GM19043 (cell line): ENCODE data around the gene MRGPRF.

Experiments used
- ATAC-seq: cut with Tn5 transposase; IDR thresholded peaks from one replicate; pipeline ENCODE4 v1.9.1; 2021; ENCODE audit warnings: low read depth; ENCODE audit not compliant: unreplicated experiment

Gene MRGPRF

DNA sequence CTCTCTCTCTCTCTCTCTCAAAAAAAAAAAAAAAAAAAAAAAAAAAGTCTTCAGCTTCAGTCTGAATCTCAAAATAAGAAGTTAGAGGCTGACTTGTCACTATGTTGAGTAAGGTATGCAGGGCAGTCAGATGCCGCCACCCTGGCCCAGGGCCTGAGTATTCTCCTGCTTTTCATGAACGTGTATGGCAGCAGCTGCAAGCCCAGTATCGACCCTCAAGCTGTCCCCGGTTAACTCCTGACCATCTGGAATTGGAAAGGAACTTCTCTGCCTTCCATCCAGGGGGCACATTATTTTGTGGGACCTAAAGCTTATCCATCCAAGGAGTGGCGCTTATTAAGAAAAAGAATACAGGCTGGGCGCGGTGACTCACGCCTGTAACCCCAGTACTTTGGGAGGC is 43.7 kb downstream of the MRGPRF start:
- ATAC-seq, result no peak

DNA sequence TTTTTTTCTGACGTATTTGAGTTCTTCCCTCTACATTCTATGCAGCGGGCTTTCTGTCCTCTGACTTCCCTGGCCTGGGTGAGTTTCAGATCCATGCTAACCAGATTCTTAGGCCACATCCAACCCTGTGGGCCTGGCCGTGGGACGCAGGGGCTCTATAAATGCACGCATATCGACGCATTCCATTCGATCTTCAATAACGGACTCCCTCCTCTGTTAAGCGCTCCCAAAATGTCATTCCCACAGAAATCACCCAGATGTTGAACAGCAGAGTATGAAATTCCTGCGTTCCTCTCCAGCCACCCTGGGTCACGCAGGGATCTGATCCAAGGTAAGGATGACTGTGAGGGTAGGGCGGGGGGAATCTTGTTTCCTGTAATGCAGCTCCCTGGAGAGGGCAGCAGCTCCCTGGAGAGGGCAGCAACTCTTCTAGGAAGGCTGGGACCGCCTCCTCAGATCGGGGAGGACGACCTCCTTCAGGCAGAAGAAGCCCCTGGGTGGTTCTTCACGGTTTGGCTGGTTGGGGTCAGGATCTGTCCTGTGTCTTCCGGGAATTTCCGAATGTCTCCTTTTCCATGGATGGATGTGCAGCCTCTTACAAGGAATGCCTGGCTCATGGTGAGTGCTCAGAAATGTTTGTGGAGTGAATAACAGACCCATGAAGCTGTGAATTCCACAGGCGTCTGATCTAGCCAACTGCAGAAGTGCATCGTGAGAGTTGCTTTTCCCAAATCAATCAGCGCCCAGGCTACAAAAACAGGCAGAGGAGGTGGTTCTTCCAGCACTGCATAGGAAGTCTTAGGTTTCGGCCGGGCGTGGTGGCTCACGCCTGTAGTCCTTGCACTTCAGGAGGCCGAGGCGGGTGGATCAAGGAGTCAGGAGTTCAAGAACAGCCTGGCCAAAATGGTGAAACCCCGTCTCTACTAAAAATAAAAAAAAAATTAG is 44.5 kb downstream of the MRGPRF start:
- no peak for ATAC-seq

DNA sequence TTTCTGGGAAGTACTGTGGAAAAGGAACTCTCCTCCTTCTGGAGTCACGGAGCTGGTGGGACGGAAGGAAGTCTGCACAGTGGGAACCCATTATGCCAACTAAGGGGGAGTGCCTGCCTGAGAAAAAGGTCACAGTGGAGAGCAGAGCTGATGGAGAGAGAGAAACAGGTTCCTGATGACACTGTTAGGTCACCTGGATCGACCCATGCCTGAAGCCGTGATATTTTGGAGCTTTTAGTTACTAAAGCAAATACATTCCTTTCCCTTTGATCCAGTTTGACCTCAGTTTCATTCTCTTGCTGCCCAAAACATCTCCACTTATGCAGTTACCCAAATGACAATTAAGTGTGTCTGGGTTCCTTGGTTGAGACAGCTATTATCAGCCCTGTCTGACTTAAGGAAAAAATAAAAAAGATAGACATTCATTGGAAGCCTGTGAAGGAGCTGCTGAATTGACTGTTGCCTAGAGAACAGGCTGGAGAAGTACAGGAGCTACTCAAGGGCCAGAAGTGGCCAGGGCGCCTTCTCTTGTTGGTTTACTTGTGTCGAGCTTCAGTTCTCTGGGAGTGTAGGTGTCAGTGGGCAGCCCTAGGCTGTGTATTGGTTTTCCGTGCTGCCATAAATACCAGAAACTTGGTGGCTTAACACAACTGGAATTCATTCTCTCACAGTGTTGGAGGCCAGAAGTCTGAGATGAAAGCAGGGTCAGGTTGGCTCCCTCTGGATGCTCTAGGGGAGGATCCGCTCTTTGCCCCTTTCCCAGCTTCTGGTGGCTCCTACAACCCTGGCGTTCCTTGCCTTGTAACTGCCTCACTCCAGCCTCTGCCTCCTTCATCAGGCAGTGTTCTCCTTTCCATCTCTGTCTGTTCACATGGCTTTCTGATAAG is 45.9 kb downstream of the MRGPRF start:
- no peak for ATAC-seq

DNA sequence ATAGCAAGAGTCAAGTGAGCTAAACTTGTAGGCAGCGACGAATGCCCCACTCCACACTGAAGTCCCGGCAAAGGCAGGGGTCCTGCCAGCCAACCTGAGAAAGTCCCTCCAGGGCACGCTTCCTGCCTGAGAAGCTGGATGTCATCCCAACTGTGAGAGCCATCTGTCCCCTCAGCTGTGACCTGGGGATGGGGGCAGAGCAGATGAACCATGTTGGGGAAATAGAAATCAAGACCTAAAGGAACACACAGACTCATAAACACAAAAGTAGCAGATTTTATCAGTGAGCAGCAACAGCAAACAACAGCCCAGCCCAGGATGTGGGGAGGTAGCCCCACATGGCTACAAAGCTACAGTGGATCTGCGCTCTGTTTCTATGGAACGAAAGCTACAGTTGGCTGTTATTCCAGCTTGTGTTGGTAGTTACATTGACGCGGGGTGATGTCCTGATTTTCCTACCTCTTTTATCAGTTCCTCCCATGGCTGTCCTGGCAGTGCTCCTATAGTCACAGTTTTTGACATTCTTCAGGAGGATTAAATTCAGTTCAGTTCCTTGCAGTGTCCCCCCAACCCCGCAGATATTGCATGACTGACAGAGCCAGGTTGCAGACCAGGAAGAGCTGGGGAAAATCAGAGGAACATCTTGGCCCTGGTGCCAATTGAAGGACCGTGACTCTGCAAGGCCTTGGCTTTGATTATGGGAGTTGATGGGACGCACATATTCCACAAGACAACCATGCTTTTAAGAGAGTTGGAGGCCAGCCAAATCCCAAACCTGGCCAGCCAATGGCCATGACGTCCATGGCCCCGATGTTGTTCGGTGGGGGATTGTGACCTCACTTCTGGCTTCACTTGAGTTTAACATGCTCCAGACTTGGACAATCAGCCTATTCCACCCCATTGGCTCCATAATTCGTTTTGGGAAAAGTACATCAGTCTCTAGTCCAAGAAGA is 46.9 kb downstream of the MRGPRF start:
- ATAC-seq, result no peak

DNA sequence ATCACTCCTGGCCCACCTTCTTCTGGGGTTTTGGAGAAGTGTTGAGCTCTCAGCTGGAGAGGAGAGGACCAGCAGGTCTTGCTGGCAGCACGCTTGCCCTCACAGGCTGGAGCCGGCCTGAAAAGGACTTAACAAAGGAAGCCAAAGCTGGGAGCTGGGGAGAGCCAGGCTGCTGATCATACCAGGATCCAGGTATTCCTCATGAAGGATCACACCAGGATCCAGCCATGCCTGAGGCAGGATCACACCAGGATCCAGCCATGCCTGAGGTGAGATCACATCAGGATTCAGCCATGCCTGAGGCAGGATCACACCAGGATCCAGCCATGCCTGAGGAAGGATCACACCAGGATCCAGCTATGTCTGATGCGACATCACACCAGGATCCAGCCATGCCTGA is 49.3 kb downstream of the MRGPRF start:
- no peak for ATAC-seq

DNA sequence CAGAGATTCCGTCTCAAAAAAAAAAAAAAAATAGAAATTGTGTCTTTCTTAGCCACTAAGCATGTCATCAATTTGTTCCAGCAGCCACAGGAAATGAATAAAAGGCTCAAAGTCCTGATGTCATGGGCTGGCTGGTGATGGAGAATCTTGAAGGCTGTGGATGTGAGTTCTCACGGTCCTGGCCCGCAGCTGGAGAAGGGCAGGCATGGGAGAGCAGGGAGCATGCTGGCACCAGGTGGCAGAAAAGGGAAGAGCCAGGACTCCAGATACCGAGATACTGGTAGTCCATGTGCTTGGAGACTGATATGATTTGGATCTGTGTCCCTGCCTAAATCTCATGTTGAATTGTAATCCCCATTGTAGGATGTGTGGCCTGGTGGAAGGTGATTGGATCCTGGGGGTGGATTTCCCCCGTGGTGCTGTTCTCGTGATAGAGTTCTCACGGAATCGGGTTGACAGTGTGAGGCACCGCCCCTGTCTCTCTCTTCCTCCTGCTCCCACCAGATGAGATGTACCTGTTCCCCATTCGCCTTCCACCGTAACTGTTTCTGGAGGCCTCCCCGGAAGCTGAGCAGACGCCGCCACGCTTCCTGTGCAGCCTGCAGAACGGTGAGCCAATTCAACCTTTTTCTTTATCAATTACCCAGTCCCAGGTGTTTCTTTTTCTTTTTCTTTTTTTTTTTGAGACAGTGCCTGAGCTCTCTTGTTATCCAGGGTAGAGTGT is 50.4 kb downstream of the MRGPRF start:
- no peak for ATAC-seq

DNA sequence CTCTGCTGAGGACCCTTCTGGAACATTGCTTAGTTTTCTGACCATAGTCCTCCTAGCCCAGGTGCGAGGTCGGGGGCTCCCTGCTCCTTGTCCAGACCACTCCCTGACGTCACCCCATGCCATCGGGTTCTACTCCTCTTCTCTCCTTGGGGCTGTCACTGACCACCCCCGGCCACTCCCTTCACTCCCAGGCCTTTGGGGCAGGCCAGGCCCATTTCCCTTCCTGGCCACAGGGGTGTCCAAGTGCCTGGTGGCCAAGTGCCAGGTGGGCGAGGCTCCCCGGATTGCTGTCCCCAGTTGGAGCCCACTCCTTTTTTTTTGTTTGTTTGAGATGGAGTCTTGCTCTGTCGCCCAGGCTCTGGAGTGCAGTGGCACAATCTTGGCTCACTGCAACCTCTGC is 51.8 kb downstream of the MRGPRF start:
- no peak for ATAC-seq

DNA sequence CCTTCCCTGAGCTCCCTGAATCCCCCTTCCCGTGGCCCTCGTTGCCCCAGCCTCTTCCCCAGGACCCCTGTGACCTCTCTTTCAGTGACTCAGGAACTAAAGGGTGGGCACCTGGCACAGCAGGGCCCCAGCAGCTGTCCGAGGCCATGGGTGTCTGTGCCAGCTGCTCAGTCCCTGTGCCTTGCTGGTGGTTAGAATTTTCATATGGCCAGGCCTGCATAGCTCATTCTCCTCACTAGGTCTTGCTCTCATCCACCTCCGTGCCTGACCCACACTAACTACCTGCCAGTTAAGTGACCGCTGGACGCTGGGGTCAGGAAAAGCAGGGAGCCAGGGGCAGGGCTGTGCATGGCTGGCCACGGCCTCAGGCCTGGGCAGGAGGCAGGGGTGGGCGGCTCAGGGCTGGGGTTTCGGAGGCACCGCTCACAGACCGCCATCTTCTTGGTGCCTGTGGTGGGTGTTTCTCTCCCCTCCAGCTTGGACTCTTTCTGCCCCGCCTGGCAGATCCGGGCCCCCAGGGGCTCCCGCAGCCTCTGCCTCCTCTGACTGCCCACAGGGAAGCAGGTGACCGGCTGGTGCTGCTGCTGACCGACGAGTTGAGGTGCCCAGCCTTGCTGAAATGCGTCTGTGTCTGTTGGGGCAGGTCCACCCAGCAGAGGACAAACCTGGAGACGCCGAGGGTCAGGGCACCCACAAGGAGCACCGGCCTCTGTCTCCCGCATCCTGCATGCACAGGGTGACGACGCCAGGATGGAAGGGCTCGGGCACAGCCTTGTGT is 52.6 kb downstream of the MRGPRF start:
- ATAC-seq, result no peak

DNA sequence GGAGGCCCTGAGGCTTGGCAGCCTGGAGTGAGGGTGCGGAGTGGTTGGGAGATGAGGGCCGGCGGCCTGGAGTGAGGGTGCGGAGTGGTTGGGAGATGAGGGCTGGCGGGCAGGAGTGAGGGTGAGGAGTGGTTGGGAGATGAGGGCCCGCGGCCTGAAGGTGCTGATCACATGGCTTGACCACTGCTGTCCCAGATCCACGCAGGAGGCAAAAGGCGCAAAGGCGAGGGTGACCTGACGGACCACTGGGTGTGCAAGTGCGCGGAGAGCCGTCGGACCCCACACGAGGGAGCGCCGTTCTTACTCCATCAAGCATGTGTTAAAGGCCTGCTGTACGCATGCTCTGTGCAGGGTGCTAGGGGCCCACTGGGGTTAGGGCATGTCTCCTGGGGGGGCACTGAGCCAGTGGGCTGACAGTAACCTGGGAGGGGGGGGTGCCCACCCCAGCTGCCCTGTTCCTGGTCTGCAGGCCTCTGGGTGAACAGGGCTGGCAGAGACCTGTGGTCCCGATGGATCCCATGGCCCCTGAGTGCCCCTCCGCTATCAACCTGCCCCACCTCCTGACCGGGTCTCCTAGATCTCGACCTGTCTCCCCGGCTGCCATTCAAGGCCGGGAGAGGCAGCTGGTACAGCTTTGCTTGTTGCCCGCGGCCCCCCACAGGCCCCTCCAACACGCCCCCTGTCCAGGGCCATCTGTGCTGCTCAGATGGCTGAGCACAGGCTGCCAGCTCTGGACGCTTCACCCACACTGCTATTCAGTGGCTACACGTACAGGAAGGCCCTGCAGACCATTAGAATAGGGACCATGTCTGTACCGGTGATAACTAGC is 53.4 kb downstream of the MRGPRF start:
- no peak for ATAC-seq

DNA sequence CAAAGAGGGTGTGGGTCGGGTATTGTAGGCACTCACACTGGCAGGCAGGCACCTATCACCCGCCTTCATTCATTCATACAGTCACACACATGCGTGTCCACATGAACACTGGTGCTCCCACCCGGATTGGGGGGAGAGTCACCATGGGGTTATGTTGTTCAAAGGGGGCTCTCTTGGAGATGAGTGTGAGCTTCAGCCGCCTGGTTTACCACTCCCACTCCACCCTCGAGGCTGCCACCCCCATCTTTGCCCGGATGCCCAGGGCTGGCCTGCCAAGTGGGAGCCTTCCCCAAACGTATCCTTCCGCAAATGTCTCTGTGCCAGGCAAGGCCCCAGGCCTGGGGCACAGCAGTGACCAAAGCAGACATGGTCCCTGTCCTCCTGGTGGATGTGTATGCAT is 54.8 kb downstream of the MRGPRF start:
- no peak for ATAC-seq

DNA sequence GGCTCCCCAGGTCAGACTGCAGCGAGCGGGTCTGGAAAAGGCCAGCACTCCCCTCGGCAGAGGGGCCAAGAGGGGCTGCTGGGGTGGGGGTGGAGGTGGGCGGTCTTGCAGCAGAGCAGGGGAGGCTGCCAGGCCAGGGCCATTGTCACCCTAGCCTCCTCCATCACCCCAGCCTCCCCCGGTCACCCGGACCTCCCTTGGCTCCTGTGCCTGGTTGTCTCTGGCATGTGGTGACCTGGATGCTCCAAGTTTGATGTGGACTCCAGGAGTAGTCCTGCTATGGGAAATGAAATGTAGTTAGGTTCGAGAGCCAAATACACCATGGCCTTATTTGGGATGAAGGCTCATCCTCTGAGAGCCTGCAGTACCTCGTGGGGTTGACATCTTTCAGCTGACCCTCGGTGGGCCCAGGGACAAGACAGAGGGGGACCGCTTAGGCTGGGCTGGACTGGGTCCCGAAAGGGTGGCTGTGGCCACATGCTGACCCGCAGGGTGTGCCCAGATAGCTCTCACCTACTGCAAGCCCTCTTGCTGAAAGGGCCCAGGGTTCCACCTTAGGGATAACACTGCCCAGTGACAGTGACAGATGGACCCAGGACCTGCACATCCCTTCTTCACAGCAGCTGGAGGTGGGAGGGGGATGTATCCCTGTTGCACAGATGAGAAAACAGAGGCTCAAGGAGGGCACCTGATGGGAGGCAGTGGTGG is 56.3 kb downstream of the MRGPRF start:
- no peak for ATAC-seq

DNA sequence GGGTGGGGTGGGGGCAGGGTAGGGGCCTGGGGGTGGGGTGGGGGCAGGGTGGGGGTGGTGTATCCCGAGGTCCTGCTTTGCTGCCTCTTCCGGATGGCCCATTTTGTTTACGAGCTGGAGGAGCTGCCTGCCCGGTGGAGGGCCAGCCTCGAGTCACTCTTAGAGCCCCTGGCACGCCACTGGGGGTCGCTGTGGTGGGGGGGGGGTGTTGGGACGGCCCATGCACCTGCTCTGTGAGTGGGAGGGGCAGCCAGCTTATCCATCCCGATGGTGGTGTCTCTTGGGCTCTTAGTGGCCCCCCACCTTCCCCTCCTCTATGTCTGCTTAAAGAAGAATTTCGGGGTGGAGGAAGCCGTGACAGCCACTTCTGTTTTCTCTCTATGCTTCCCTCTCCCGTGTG is 56.9 kb downstream of the MRGPRF start:
- no peak for ATAC-seq

DNA sequence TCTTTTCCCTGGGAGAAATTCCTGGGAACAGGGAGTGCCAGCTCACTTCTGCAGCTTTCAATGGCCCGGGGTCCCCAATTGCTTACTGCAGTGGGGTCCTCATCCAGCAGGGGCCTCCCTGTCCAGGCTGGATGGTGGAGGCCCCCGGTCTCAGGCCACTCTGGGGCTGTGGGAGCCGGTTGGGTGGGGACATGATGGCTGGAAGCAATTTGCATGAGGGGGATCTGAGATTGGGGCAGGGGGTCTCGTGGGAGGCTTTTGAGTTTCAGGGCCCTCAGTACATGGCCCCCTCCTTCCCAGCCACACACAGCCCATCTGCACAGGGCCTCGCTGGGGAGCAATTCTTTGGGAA is 57.5 kb downstream of the MRGPRF start:
- ATAC-seq, result no peak

DNA sequence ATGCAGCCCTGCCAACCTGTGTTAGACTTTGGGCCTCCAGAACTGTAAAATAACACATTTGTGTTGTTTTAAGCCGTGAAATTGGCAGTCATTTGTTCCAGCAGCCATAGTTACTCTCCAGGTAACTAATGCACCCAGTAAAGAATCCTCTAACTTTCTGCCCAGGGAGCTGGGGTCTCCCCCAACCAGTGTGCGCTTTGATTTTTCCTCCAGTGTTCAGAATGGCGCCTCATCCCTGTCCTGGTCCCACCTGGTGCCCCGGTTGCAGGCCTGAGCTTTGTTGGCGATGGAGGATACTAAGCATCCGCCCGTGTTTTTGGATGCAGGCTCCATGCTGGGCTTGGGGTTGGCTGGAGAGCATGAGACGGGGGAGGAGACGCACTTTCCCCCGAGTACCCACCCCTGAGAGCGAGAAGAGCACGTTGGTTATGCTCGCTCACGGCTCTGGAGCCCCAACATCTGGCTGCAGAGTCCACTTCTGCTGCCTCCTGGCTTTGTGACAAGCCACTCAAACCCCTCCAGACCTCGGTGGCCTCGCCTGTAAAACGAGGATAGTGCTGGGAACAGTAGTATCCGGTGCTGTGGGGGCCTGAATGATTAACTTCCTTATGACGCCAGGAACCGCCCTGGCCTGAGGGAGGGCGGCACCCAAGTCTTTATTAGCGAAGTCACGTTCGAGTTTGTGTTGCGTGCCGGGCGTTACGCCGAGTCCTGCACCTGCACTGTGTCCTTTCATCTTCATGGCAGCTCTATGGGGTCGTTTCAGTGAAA is 58.0 kb downstream of the MRGPRF start:
- ATAC-seq, result no peak
